Measurements from ENCODE around the gene PLEKHA6. TPM values are rescaled to one million over a fixed set of nuclear protein-coding genes. Genes with fewer than 3 reads are reported as not detected.

The PLEKHA6 gene
- total and polyA plus RNA-seq, 12 donors: 3.3 to 34.9 (median 18.1) TPM

GRCh38 chr1:204362984-204363334 lies 3.2 kb upstream of the PLEKHA6 start:
- ATAC-seq: peak in 4 of 8 donors; percentile 2 to 18 (median 8)

GRCh38 chr1:204361781-204362180 lies 2.1 kb upstream of the PLEKHA6 start:
- H3K4me3 ChIP-seq: no peak overlapping the region
- no peaks in the 10 kb centered on the region for H3K9me3 ChIP-seq
- TF ChIP-seq CTCF (IDR thresholded peaks at IDR 0.05): no peak
- no peaks in the 10 kb centered on the region for H3K36me3 ChIP-seq
- H3K27me3 ChIP-seq: peaks cover 0 to 27% (median 0%) of the 10 kb centered on the region in 7 donors
- H3K4me1 ChIP-seq: peaks cover 4 to 66% (median 34%) of the 10 kb centered on the region in 9 donors
- peak overlapping the region in 2 of 10 donors; percentile 7 to 53 for H3K27ac ChIP-seq
- ATAC-seq (no peak), DNase-seq (no peak)
- intact Hi-C loops (cut with DNase I): loop anchor here (2.0 to 10.0 kb wide), 12 partner anchors 99 to 497 kb away; partner anchors contain the start of genes GOLT1A (in 5 of the 10) and SNRPE (in 3 of the 10)
- WGBS, 2 donors: 86 to 89% methylated on average over 10 of the region's 10 CpGs

More at GRCh38 chr1:204362984-204363334, 3.2 kb upstream of the PLEKHA6 start:
- H3K9me3 ChIP-seq: no peaks in the 10 kb centered on the region
- DNase-seq: no peak
- no peaks in the 10 kb centered on the region for H3K36me3 ChIP-seq
- H3K4me1 ChIP-seq: peaks cover 4 to 62% (median 34%) of the 10 kb centered on the region in 9 donors
- no peak for TF ChIP-seq CTCF (IDR thresholded peaks at IDR 0.05)
- WGBS, 2 donors: 33 to 39% methylated on average over 11 of the region's 11 CpGs
- H3K27me3 ChIP-seq: peaks cover 0 to 23% (median 0%) of the 10 kb centered on the region in 7 donors
- H3K27ac ChIP-seq: peak overlapping the region; percentile 21 to 81 (median 69)
- H3K4me3 ChIP-seq: peak overlapping the region in 9 of 10 donors; percentile 24 to 59 (median 47)
- intact Hi-C loops (cut with DNase I): loop anchor here (1.0 to 10.0 kb wide), 14 partner anchors 101 to 498 kb away; partner anchors contain the start of genes GOLT1A (in 5 of the 10) and SNRPE (in 3 of the 10)

DNA sequence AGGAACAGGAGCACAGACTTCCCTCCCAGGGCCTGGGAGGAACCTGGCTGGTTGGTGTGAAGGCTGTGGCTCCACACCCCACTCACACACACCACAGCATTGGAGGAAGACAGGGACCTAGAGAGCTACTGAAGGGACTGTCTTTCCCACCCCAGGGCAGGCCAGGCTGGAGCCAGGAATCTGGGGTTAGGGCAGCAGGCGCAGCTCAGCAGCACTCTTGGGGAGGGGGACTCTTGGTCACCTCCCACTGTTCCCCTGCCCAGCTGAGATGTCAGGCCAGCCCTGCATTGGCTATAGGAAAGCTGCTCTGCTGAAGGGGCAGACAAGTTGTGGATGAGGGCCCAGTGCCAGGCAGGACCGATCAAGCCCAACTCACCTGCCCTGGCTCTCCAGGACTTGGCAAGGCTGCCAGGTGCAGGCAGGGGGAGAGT lies 1.6 kb upstream of the PLEKHA6 start:
- Histone ChIP-seq H3K4me1 (peaks cover 4 to 66% (median 34%) of the 10 kb centered on the region in 9 donors), H3K27ac (peak overlapping the region in 3 of 10 donors; percentile 7 to 53 (median 33)), H3K36me3 (no peaks in the 10 kb centered on the region), H3K9me3 (no peaks in the 10 kb centered on the region), H3K27me3 (peaks cover 0 to 27% (median 0%) of the 10 kb centered on the region in 7 donors), H3K4me3 (no peak overlapping the region)
- intact Hi-C loops (cut with DNase I): loop anchor here in 9 of 10 donors (5.0 to 10.0 kb wide), 6 partner anchors 99 to 497 kb away; partner anchors contain the start of genes SNRPE (in 3 of the 9) and GOLT1A (in 2 of the 9)
- no peak for ATAC-seq
- DNase-seq: no peak
- no peak for TF ChIP-seq CTCF (IDR thresholded peaks at IDR 0.05)
- 83 to 86% methylated on average over 2 of the region's 2 CpGs for WGBS, 2 donors

GRCh38 chr1:204360314-204360713 lies 585 bp upstream of the PLEKHA6 start:
- Histone ChIP-seq H3K36me3 (no peaks in the 10 kb centered on the region), H3K9me3 (no peaks in the 10 kb centered on the region), H3K27ac (peak overlapping the region in 1 of 10 donors; percentile 32), H3K4me1 (peaks cover 4 to 66% (median 34%) of the 10 kb centered on the region in 9 donors), H3K27me3 (peaks cover 0 to 27% (median 0%) of the 10 kb centered on the region in 7 donors), H3K4me3 (peak overlapping the region in 1 of 10 donors; percentile 43)
- intact Hi-C loops (cut with DNase I): loop anchor here in 9 of 10 donors (5.0 to 10.0 kb wide), 6 partner anchors 98 to 496 kb away; partner anchors contain the start of genes SNRPE (in 3 of the 9) and GOLT1A (in 2 of the 9)
- 57 to 60% methylated on average over 4 of the region's 4 CpGs for WGBS, 2 donors
- peak in 1 of 9 donors; percentile 8 for TF ChIP-seq CTCF (IDR thresholded peaks at IDR 0.05)
- ATAC-seq (no peak), DNase-seq (no peak)

Measured in heart right ventricle (tissue), 16 donors.